ENCODE measurements around the gene VTI1B. TPM values are rescaled to one million over a fixed set of nuclear protein-coding genes. Genes with fewer than 3 reads are reported as not detected.

Gene VTI1B
- total and polyA plus RNA-seq, 10 of the 15 experiments (the other 5 are each of a cell fraction or from before 2014, with no cell fraction given): 15.0 to 117 (median 50.5) TPM

GRCh38 chr14:67721875-67722274, 47.4 kb upstream of the VTI1B start:
- DNase-seq (ENCODE audit: low read depth, low spot score) (no peak), FAIRE-seq (no peak), ATAC-seq (no peak)
- no peak overlapping the region for H3K4me3 ChIP-seq
- in situ Hi-C loops (cut with MboI) (no loop called here), intact Hi-C loops (cut with micrococcal nuclease; ENCODE audit: unreplicated experiment) (no loop called here)
- POLR2A ChIA-PET: interaction anchor here (0.5 kb wide), 1 partner anchor 21 kb away, joined by 6 read pairs; no protein-coding TSS in a partner anchor
- no peaks in the 10 kb centered on the region for H3K27me3 ChIP-seq (replicated peaks in 1 of 2; ENCODE audit: control insufficient read depth in 2 of 2, insufficient read depth in 2 of 2, low read length in 1 of 2)
- no peaks in the 10 kb centered on the region for H3K79me2 ChIP-seq (ENCODE audit: control insufficient read depth, insufficient read depth, low read length)
- no peak for TF ChIP-seq ATF7 (IDR thresholded peaks at IDR 0.05; ENCODE audit: low read depth)
- no peak for TF ChIP-seq EP300 (IDR thresholded peaks at IDR 0.05; ENCODE audit: borderline replicate concordance in 1 of 2, control insufficient read depth in 1 of 2, low read depth in 2 of 2, low read length in 2 of 2)
- no peak for TF ChIP-seq ZZZ3 (IDR thresholded peaks at IDR 0.05; ENCODE audit: control insufficient read depth, insufficient read length, low read depth)
- no peak for TF ChIP-seq RELB (IDR thresholded peaks at IDR 0.05; ENCODE audit: low read depth)
- no peaks in the 10 kb centered on the region for H4K20me1 ChIP-seq (ENCODE audit: control insufficient read depth, insufficient read depth)
- no TSS peak for BruUV-seq (replicated peaks)
- no peak overlapping the region for H3K4me2 ChIP-seq (ENCODE audit: control insufficient read depth, insufficient read depth)
- H3K9ac ChIP-seq (ENCODE audit: control insufficient read depth, insufficient read depth, low read length): no peak overlapping the region
- H3K27ac ChIP-seq (ENCODE audit: control insufficient read depth, insufficient read depth): no peak overlapping the region
- 44% methylated on average over 5 of the region's 5 CpGs for WGBS (ENCODE audit: insufficient coverage, insufficient replicate concordance, low lambda C conversion rate, missing lambda C conversion rate)
- RAD21 ChIA-PET (ENCODE audit: unreplicated experiment): interaction anchor here (1.3 kb wide), 1 partner anchor 17 kb away, joined by 3 read pairs; no protein-coding TSS in a partner anchor
- no peaks in the 10 kb centered on the region for H3K36me3 ChIP-seq (ENCODE audit: control insufficient read depth in 2 of 2, insufficient read depth in 2 of 2, low read length in 1 of 2)
- H2AFZ ChIP-seq (ENCODE audit: control insufficient read depth, low read depth, low read length): no peak overlapping the region
- SMC1A ChIA-PET (ENCODE audit: uncharacterized antibody, unreplicated experiment): interaction anchor here (1.2 kb wide), 1 partner anchor 18 kb away, joined by 3 read pairs; no protein-coding TSS in a partner anchor
- CTCF ChIA-PET: interaction anchor here (0.9 to 1.3 kb wide), 2 partner anchors 18 to 195 kb away, joined by 4 read pairs; no protein-coding TSS in a partner anchor
- no peaks in the 10 kb centered on the region; the same call in 2 of the 3 replicates for H3K9me3 ChIP-seq (replicated peaks; ENCODE audit: control insufficient read depth, insufficient read depth, low read length)
- H3K4me1 ChIP-seq (ENCODE audit: control insufficient read depth, insufficient read depth, low read length): no peaks in the 10 kb centered on the region; the same call in 1 of the 2 replicates

- H3K9ac ChIP-seq (ENCODE audit: control insufficient read depth, insufficient read depth, low read length): no peak overlapping the region
- RAD21 ChIA-PET (ENCODE audit: unreplicated experiment): no interaction called here
- WGBS (ENCODE audit: insufficient coverage, insufficient replicate concordance, low lambda C conversion rate, missing lambda C conversion rate): 13% methylated on average over 2 of the region's 2 CpGs
- SMC1A ChIA-PET (ENCODE audit: uncharacterized antibody, unreplicated experiment): interaction anchor here (1.8 kb wide), 1 partner anchor 15 kb away, joined by 6 read pairs; no protein-coding TSS in a partner anchor
- H4K20me1 ChIP-seq (ENCODE audit: control insufficient read depth, insufficient read depth): no peaks in the 10 kb centered on the region
- no peaks in the 10 kb centered on the region; the same call in 1 of the 2 replicates for H3K4me1 ChIP-seq (ENCODE audit: control insufficient read depth, insufficient read depth, low read length)
- in situ Hi-C loops (cut with MboI) (no loop called here), intact Hi-C loops (cut with micrococcal nuclease; ENCODE audit: unreplicated experiment) (no loop called here)
- no peak overlapping the region for H3K27ac ChIP-seq (ENCODE audit: control insufficient read depth, insufficient read depth)
- no TSS peak for BruUV-seq (replicated peaks)
- no peak overlapping the region for H2AFZ ChIP-seq (ENCODE audit: control insufficient read depth, low read depth, low read length)
- CTCF ChIA-PET: interaction anchor here (0.6 to 1.3 kb wide), 2 partner anchors 11 to 15 kb away, joined by 3 to 6 read pairs; no protein-coding TSS in a partner anchor
- no peak for DNase-seq (ENCODE audit: low read depth, low spot score)
- H3K4me3 ChIP-seq: no peak overlapping the region
- H3K36me3 ChIP-seq (ENCODE audit: control insufficient read depth in 2 of 2, insufficient read depth in 2 of 2, low read length in 1 of 2): no peaks in the 10 kb centered on the region
- H3K79me2 ChIP-seq (ENCODE audit: control insufficient read depth, insufficient read depth, low read length): no peaks in the 10 kb centered on the region
- no peak for FAIRE-seq
- ATAC-seq: no peak
- H3K9me3 ChIP-seq (replicated peaks; ENCODE audit: control insufficient read depth, insufficient read depth, low read length): no peaks in the 10 kb centered on the region; the same call in 2 of the 3 replicates
- POLR2A ChIA-PET: no interaction called here
- H3K27me3 ChIP-seq (replicated peaks in 1 of 2; ENCODE audit: control insufficient read depth in 2 of 2, insufficient read depth in 2 of 2, low read length in 1 of 2): no peaks in the 10 kb centered on the region
- H3K4me2 ChIP-seq (ENCODE audit: control insufficient read depth, insufficient read depth): no peak overlapping the region
- TF ChIP-seq POLR2AphosphoS2 (IDR thresholded peaks at IDR 0.05; ENCODE audit: low read depth, low read length) (no peak), ZBTB11 (CRISPR knock-in tag; IDR thresholded peaks at IDR 0.05) (no peak), ZZZ3 (IDR thresholded peaks at IDR 0.05; ENCODE audit: control insufficient read depth, insufficient read length, low read depth) (no peak)
These were observed 45.4 kb upstream of the VTI1B start for GRCh38 chr14:67719866-67720265.

Data from GM12878 (cell line).